Right lobe of liver (tissue), 4 donors: ENCODE data around the gene DMRT1.

Experiments
- POLR2A ChIP-seq: fragments of 450-650 bp; IDR thresholded peaks from one replicate; pipeline ENCODE4 v1.6.1; 2017; ENCODE audit warnings: antibody characterized with exemption, mild to moderate bottlenecking
- TF ChIP-seq, protein P1 (sequence below), 4 donors: fragments of 200-600 bp in 3 of 4; fragments of 450-650 bp in 1 of 4; IDR thresholded peaks; one replicate each; pipeline versions ENCODE4 v1.5.1 to v1.8.0; 2016 to 2022; ENCODE audit warnings: antibody characterized with exemption in 4 of 4, mild to moderate bottlenecking in 2 of 4
- donor health status: DM: no; HTN: no; CAD: no.
- donor health status: DM: no; HTN: no; CAD: no.
- donor health status: DM: no; HTN: yes; CAD: no.

DNA sequence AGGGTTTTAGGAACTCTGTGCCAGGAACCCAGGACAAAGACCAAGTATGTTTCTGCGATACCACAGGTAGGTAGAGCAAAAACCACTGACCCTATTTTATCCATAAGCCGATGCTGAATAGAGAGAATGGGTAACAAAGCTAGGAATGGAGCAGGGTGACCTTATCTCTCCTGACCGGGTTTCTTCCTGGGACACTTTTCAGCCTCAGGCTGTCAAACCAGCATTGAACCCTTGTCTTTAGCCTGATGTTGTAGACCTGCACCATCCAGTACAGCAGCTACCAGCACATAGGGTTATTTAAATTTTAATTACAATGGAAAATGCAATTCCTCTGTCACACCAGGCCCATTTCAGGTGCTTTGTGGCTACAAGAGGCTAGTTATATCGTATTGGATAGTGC is 91.9 kb downstream of the DMRT1 start:
- TF ChIP-seq, protein P1, sequence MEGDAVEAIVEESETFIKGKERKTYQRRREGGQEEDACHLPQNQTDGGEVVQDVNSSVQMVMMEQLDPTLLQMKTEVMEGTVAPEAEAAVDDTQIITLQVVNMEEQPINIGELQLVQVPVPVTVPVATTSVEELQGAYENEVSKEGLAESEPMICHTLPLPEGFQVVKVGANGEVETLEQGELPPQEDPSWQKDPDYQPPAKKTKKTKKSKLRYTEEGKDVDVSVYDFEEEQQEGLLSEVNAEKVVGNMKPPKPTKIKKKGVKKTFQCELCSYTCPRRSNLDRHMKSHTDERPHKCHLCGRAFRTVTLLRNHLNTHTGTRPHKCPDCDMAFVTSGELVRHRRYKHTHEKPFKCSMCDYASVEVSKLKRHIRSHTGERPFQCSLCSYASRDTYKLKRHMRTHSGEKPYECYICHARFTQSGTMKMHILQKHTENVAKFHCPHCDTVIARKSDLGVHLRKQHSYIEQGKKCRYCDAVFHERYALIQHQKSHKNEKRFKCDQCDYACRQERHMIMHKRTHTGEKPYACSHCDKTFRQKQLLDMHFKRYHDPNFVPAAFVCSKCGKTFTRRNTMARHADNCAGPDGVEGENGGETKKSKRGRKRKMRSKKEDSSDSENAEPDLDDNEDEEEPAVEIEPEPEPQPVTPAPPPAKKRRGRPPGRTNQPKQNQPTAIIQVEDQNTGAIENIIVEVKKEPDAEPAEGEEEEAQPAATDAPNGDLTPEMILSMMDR (IDR thresholded peaks at IDR 0.05) = no peak
- no peak for TF ChIP-seq POLR2A
